Vagina (tissue), 2 donors: Measurements from ENCODE around the gene ADGRV1. TPM values are rescaled to one million over a fixed set of nuclear protein-coding genes. Genes with fewer than 3 reads are reported as not detected.
A peak's percentile ranks its signal among the peaks of the same experiment; 100 is the strongest.

ENCODE experiments used
- DNase-seq, 2 donors: peaks; one replicate each; pipeline ENCODE4 v3.0.0-alpha.2; 2017; ENCODE audit errors: extremely low spot score in 2 of 2
- H3K27ac ChIP-seq: fragments of 200-600 bp; sonication (generic); one replicate; pipeline ENCODE4 v1.5.1; 2019
- H3K27me3 ChIP-seq: fragments of 200-600 bp; sonication (generic); one replicate; pipeline ENCODE4 v1.5.1; 2019
- H3K36me3 ChIP-seq, 2 donors: fragments of 200-600 bp; sonication (generic); one replicate each; pipeline ENCODE4 v1.5.1; 2017 to 2019
- H3K4me1 ChIP-seq: fragments of 200-600 bp; sonication (generic); one replicate; pipeline ENCODE4 v1.5.1; 2019
- H3K4me3 ChIP-seq, 2 donors: fragments of 200-600 bp; sonication (generic); 1 replicate in 1 of 2; 2 replicates in 1 of 2; pipeline ENCODE4 v1.5.1; 2016 to 2019
- H3K9me3 ChIP-seq: fragments of 200-600 bp; sonication (generic); one replicate; pipeline ENCODE4 v1.5.1; 2019
- CTCF ChIP-seq, 3 experiments: fragments of 450-650 bp in 2 of 3; fragments of 200-600 bp in 1 of 3; sonication (generic) in 1 of 3; IDR thresholded peaks; one replicate each; pipeline ENCODE4 v1.5.1; 2017 to 2019; ENCODE audit warnings: antibody characterized with exemption in 3 of 3, mild to moderate bottlenecking in 2 of 3, moderate library complexity in 2 of 3
- POLR2A ChIP-seq, 2 donors: fragments of 450-650 bp; IDR thresholded peaks; one replicate each; pipeline ENCODE4 v1.6.1; 2017; ENCODE audit warnings: antibody characterized with exemption in 2 of 2, mild to moderate bottlenecking in 2 of 2, moderate library complexity in 2 of 2
- POLR2AphosphoS5 ChIP-seq, 2 donors: sonication (generic); formaldehyde crosslinking; IDR thresholded peaks; one replicate each; pipeline ENCODE4 v1.9.0; 2017; ENCODE audit warnings: antibody characterized with exemption in 2 of 2, mild to moderate bottlenecking in 2 of 2, low read depth in 1 of 2; ENCODE audit not compliant: insufficient read depth in 1 of 2
- intact Hi-C: fragments of 100-400 bp; cut with DNase I; formaldehyde crosslinking; loops from one replicate; pipeline ENCODE4 v1.15.1; 2023
- total RNA-seq: library from RNA; depleted of rRNA; stranded (reverse); fragments of >200 nt; gene quantifications from one replicate; pipeline ENCODE4 v1.2.3, GENCODE V29; 2016

Gene ADGRV1
- total RNA-seq, 1 donor from 2014 or later = 10.6 TPM

- TF ChIP-seq POLR2A (IDR thresholded peaks at IDR 0.05) (no peak), POLR2AphosphoS5 (IDR thresholded peaks at IDR 0.05; ENCODE audit: insufficient read depth in 1 of 2, low read depth in 1 of 2) (no peak), CTCF (IDR thresholded peaks at IDR 0.05) (no peak)
- intact Hi-C loops = no loop called here
Observed at GRCh38 chr5:91106842-91107511, 548.4 kb downstream of the ADGRV1 start.

GRCh38 chr5:91109634-91110033 lies 551.0 kb downstream of the ADGRV1 start:
- no peak for TF ChIP-seq POLR2A (IDR thresholded peaks at IDR 0.05)
- TF ChIP-seq POLR2AphosphoS5 (IDR thresholded peaks at IDR 0.05; ENCODE audit: insufficient read depth in 1 of 2, low read depth in 1 of 2) = no peak
- TF ChIP-seq CTCF (IDR thresholded peaks at IDR 0.05) = no peak
- no peak for DNase-seq
- intact Hi-C loops = no loop called here
- Histone ChIP-seq H3K4me3 (no peak overlapping the region), H3K27me3 (no peaks in the 10 kb centered on the region), H3K4me1 (peaks cover 14% of the 10 kb centered on the region), H3K36me3 (no peaks in the 10 kb centered on the region), H3K27ac (peak overlapping the region; percentile 16), H3K9me3 (no peaks in the 10 kb centered on the region)

More at GRCh38 chr5:91106842-91107511, 548.4 kb downstream of the ADGRV1 start:
- no peaks in the 10 kb centered on the region for H3K27me3 ChIP-seq
- no peak for DNase-seq
- no peak overlapping the region for H3K27ac ChIP-seq
- no peaks in the 10 kb centered on the region for H3K9me3 ChIP-seq
- H3K4me3 ChIP-seq = no peak overlapping the region
- H3K36me3 ChIP-seq = no peaks in the 10 kb centered on the region
- peaks cover 8% of the 10 kb centered on the region for H3K4me1 ChIP-seq

GRCh38 chr5:91110686-91111085 lies 552.1 kb downstream of the ADGRV1 start:
- Histone ChIP-seq H3K27me3 (no peaks in the 10 kb centered on the region), H3K27ac (peak overlapping the region; percentile 16), H3K4me3 (no peak overlapping the region), H3K9me3 (no peaks in the 10 kb centered on the region), H3K4me1 (peaks cover 17% of the 10 kb centered on the region), H3K36me3 (no peaks in the 10 kb centered on the region)
- no peak for DNase-seq
- TF ChIP-seq POLR2A (IDR thresholded peaks at IDR 0.05) (no peak), CTCF (IDR thresholded peaks at IDR 0.05) (no peak), POLR2AphosphoS5 (IDR thresholded peaks at IDR 0.05; ENCODE audit: insufficient read depth in 1 of 2, low read depth in 1 of 2) (peak in 1 of 2 donors; percentile 64)
- intact Hi-C loops = no loop called here

- no peak for TF ChIP-seq POLR2AphosphoS5 (IDR thresholded peaks at IDR 0.05; ENCODE audit: insufficient read depth in 1 of 2, low read depth in 1 of 2)
- no peak for TF ChIP-seq POLR2A (IDR thresholded peaks at IDR 0.05)
- TF ChIP-seq CTCF (IDR thresholded peaks at IDR 0.05) = no peak
- peak overlapping the region; percentile 16 for H3K27ac ChIP-seq
- DNase-seq = no peak
- H3K4me1 ChIP-seq = peaks cover 17% of the 10 kb centered on the region
- no peak overlapping the region for H3K4me3 ChIP-seq
- H3K9me3 ChIP-seq = no peaks in the 10 kb centered on the region
- H3K36me3 ChIP-seq = no peaks in the 10 kb centered on the region
- no peaks in the 10 kb centered on the region for H3K27me3 ChIP-seq
- intact Hi-C loops = no loop called here
Observed at GRCh38 chr5:91111473-91112238, 553.1 kb downstream of the ADGRV1 start.

GRCh38 chr5:91114658-91115057 lies 556.1 kb downstream of the ADGRV1 start:
- no peak overlapping the region for H3K27ac ChIP-seq
- H3K36me3 ChIP-seq = no peaks in the 10 kb centered on the region
- H3K9me3 ChIP-seq = no peaks in the 10 kb centered on the region
- DNase-seq = no peak
- TF ChIP-seq POLR2AphosphoS5 (IDR thresholded peaks at IDR 0.05; ENCODE audit: insufficient read depth in 1 of 2, low read depth in 1 of 2) (no peak), POLR2A (IDR thresholded peaks at IDR 0.05) (no peak), CTCF (IDR thresholded peaks at IDR 0.05) (no peak)
- no peak overlapping the region for H3K4me3 ChIP-seq
- H3K4me1 ChIP-seq = peaks cover 17% of the 10 kb centered on the region
- no peaks in the 10 kb centered on the region for H3K27me3 ChIP-seq
- intact Hi-C loops = no loop called here
